ENCODE measurements around the gene GPAT3. TPM values are rescaled to one million over a fixed set of nuclear protein-coding genes. Genes with fewer than 3 reads are reported as not detected.

GPAT3 gene
- total and polyA plus RNA-seq, 4 donors, result 0.90 to 8.9 (median 6.3) TPM

Other genes starting within 250 kb of the GPAT3 start
- 1 to 10 TPM; 3.7 to 5.0 TPM for gene HPSE, start 201.3 kb upstream of the GPAT3 start, total RNA-seq
- 1 to 10 TPM in 1 of 2 donors, under 1 TPM in 1; 0.82 to 3.1 TPM for gene HPSE, start 201.3 kb upstream of the GPAT3 start, polyA plus RNA-seq
- 10 to 100 TPM; 11.6 to 17.0 TPM for gene HELQ, start 80.3 kb upstream of the GPAT3 start, total RNA-seq
- 1 to 10 TPM; 6.1 to 7.4 TPM for gene HELQ, start 80.3 kb upstream of the GPAT3 start, polyA plus RNA-seq
- gene MRPS18C, start 80.0 kb upstream of the GPAT3 start, total RNA-seq, result 10 to 100 TPM; 38.2 to 41.5 TPM
- 10 to 100 TPM; 21.5 to 41.8 TPM for gene MRPS18C, start 80.0 kb upstream of the GPAT3 start, polyA plus RNA-seq
- 10 to 100 TPM; 12.0 to 21.0 TPM for gene ABRAXAS1, start 51.0 kb upstream of the GPAT3 start, total RNA-seq
- gene ABRAXAS1, start 51.0 kb upstream of the GPAT3 start, polyA plus RNA-seq, result 10 to 100 TPM; 10.6 to 13.3 TPM